Measurements from ENCODE around the gene DMRTB1.

DMRTB1 gene

DNA sequence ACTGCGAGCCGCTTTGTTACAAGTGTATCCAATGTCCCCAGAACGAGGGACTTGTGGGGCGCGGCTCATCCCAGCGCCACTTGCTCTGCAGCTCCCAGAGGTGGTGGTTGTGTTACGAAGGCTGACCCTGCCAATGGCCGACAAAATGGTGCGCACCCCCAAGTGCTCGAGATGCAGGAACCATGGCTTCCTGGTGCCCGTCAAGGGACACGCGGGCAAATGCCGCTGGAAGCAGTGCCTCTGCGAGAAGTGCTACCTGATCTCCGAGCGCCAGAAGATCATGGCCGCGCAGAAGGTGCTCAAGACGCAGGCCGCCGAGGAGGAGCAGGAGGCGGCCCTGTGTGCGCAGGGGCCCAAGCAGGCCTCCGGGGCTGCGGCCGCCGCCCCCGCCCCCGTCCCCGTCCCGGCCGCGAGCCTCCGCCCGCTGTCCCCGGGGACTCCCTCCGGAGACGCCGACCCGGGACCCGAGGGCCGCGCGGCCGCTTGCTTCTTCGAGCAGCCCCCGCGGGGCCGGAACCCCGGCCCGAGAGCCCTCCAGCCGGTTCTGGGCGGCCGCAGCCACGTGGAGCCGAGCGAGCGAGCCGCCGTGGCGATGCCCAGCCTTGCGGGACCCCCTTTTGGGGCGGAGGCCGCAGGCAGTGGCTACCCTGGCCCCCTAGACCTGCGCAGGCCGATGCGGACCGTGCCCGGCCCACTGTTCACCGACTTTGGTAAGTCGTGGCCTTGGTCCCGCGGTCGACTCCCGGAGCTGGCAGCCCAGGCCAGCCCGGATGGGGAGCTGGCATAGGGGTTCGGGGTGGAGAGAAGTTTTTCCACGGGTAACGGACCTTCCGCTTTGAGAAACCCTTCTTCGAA is at the start of gene DMRTB1:
DMRTB1 (plus strand) TSS at position 79 of the 855 bp plus-strand sequence; CDS start at position 134, 55 bp downstream.
- TF ChIP-seq, protein P1, sequence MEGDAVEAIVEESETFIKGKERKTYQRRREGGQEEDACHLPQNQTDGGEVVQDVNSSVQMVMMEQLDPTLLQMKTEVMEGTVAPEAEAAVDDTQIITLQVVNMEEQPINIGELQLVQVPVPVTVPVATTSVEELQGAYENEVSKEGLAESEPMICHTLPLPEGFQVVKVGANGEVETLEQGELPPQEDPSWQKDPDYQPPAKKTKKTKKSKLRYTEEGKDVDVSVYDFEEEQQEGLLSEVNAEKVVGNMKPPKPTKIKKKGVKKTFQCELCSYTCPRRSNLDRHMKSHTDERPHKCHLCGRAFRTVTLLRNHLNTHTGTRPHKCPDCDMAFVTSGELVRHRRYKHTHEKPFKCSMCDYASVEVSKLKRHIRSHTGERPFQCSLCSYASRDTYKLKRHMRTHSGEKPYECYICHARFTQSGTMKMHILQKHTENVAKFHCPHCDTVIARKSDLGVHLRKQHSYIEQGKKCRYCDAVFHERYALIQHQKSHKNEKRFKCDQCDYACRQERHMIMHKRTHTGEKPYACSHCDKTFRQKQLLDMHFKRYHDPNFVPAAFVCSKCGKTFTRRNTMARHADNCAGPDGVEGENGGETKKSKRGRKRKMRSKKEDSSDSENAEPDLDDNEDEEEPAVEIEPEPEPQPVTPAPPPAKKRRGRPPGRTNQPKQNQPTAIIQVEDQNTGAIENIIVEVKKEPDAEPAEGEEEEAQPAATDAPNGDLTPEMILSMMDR (IDR thresholded peaks at IDR 0.05) = no peak
- H3K36me3 ChIP-seq = no peaks in the 10 kb centered on the region
- no peak within 1 kb of the TSS for H3K27ac ChIP-seq
- no peak within 1 kb of the TSS for H3K4me3 ChIP-seq (ENCODE audit: low read depth in 1 of 2, low read length in 1 of 2)
- H3K27me3 ChIP-seq = no peaks in the 10 kb centered on the region
- no peaks in the 10 kb centered on the region for H3K9me3 ChIP-seq
- H3K4me1 ChIP-seq (ENCODE audit: control insufficient read depth in 1 of 2, insufficient read depth in 1 of 2, low read depth in 1 of 2, low read length in 1 of 2) = no peaks in the 10 kb centered on the region

DNA sequence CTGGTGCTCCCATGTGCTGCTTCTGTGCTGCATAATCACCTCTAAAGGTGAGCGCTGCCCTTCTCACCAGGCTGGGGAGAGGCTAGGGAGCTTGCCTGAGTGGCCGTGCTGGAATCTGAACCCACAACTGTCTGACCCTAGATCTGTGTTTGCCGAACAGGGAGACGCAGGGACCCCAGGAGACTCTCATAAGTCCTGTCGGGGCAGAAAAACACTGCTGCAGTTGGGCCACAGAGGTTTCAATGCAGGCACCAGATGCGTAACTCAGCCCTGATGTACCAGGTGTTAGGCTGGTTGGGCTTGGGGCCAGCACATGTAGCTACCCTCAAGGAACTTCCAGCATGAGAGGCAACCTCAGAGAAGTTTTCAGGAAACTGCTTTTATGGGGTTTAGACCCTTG is 49.5 kb upstream of the DMRTB1 start:
- Histone ChIP-seq H3K9me3 (no peaks in the 10 kb centered on the region), H3K4me1 (ENCODE audit: control insufficient read depth in 1 of 2, insufficient read depth in 1 of 2, low read depth in 1 of 2, low read length in 1 of 2) (no peaks in the 10 kb centered on the region), H3K36me3 (no peaks in the 10 kb centered on the region), H3K27ac (no peak overlapping the region), H3K27me3 (no peaks in the 10 kb centered on the region), H3K4me3 (ENCODE audit: low read depth in 1 of 2, low read length in 1 of 2) (no peak overlapping the region)
- TF ChIP-seq, protein P1 (IDR thresholded peaks at IDR 0.05) = no peak

DNA sequence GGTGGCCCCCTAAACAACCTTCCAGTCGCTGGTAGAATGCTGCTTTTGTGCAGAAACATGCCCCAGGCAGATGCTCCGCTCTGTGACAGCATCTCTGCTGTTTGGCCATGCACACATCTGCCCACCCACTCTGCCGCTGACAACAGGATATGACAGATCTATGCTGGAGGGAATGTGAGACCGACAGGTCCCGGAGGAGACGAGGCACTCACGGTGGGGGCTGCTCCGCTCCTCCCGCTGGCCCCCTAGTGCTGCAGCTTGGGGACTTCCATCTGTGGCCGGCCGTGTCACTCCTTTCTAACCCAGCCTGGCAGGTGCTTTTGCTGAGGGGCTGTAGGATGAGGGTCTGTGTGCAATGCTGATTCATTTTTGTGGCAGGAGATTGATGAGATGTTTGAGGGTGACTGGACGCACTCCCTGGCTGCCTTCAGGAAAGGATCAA is 49.1 kb upstream of the DMRTB1 start:
- no peaks in the 10 kb centered on the region for H3K9me3 ChIP-seq
- H3K4me3 ChIP-seq (ENCODE audit: low read depth in 1 of 2, low read length in 1 of 2) = no peak overlapping the region
- H3K27me3 ChIP-seq = no peaks in the 10 kb centered on the region
- TF ChIP-seq, protein P1 (IDR thresholded peaks at IDR 0.05) = no peak
- H3K27ac ChIP-seq = no peak overlapping the region
- H3K4me1 ChIP-seq (ENCODE audit: control insufficient read depth in 1 of 2, insufficient read depth in 1 of 2, low read depth in 1 of 2, low read length in 1 of 2) = no peaks in the 10 kb centered on the region
- H3K36me3 ChIP-seq = no peaks in the 10 kb centered on the region

DNA sequence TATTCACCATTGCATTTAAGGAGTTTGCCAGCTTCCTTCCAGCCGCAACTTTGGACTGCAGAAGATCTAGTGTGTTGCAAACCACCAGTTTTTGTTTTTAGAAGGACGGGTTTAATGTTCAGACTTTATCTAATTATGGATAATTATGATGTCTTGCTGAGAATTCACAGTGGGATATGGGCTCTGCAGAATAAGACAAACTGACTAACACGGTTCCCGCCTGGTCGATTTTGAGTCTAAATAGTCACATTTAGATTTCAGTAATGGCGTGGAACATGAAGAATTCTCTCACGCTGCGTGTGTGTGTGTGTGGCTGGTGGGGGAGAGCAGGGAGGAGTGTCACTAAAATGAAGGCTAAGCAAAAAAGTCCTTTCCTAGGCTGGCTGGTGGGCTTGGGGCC is 48.5 kb upstream of the DMRTB1 start:
- Histone ChIP-seq H3K27me3 (no peaks in the 10 kb centered on the region), H3K36me3 (no peaks in the 10 kb centered on the region), H3K4me3 (ENCODE audit: low read depth in 1 of 2, low read length in 1 of 2) (no peak overlapping the region), H3K4me1 (ENCODE audit: control insufficient read depth in 1 of 2, insufficient read depth in 1 of 2, low read depth in 1 of 2, low read length in 1 of 2) (no peaks in the 10 kb centered on the region), H3K9me3 (no peaks in the 10 kb centered on the region), H3K27ac (no peak overlapping the region)
- TF ChIP-seq, protein P1 (IDR thresholded peaks at IDR 0.05) = no peak

DNA sequence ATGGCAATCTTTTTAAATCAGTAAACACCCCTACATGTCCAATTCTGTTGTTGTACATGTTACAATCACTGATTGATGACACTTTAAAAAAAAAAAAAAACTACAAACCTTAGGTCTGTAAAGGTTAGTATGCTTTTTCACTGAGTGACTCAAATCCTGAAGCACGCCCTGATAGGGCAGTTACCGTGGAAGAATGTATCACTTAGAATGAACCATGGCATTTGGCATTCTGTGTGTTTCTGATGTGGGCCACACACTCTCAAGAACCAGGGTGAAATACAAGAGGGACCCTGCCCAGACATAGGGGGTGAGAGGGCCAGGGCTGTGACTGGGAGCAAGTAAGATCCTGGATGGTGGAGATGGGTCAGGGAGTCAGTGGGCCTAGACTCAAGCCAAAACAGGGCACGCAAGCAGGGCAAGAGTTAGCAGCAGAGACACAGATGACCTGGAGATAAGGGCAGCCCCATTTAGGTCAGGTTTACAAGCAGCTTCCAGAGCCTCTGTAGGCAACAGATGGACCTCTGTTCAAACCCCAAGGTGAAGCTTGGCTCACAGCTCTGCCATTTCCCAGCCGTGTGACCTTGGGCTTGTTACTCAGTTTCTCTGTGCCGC is 47.6 kb upstream of the DMRTB1 start:
- H3K27ac ChIP-seq = no peak overlapping the region
- H3K36me3 ChIP-seq = no peaks in the 10 kb centered on the region
- TF ChIP-seq, protein P1 (IDR thresholded peaks at IDR 0.05) = no peak
- no peak overlapping the region for H3K4me3 ChIP-seq (ENCODE audit: low read depth in 1 of 2, low read length in 1 of 2)
- no peaks in the 10 kb centered on the region for H3K9me3 ChIP-seq
- H3K4me1 ChIP-seq (ENCODE audit: control insufficient read depth in 1 of 2, insufficient read depth in 1 of 2, low read depth in 1 of 2, low read length in 1 of 2) = no peaks in the 10 kb centered on the region
- H3K27me3 ChIP-seq = no peaks in the 10 kb centered on the region
